SU-DHL-6 (cell line): ENCODE data around the gene YES1.
"Not testable (repeated sequence)": the region's sequence is repeated elsewhere in the genome, so short reads cannot be mapped to it uniquely, and the experiment has no call there.

Experiments used
- H2AFZ ChIP-seq: fragments of 200-600 bp; sonication (generic); 2 replicates; pipeline ENCODE4 v1.6.1; 2014; ENCODE audit warnings: low read depth, mild to moderate bottlenecking, moderate library complexity, mixed read lengths, antibody characterized with exemption, low read length; ENCODE audit not compliant: severe bottlenecking
- H3F3A ChIP-seq: fragments of 200-600 bp; shearing (Covaris generic); 2 replicates; pipeline ENCODE4 v1.6.0; 2016; ENCODE audit warnings: antibody characterized with exemption, mild to moderate bottlenecking; ENCODE audit not compliant: insufficient read depth
- H3K27ac ChIP-seq: fragments of 200-600 bp; sonication (generic); 2 replicates; pipeline ENCODE4 v1.5.1; 2016; ENCODE audit warnings: low read depth, mild to moderate bottlenecking, low read length, moderate library complexity, mixed read lengths
- H3K27me3 ChIP-seq: fragments of 200-600 bp; sonication (generic), shearing (Covaris generic); 2 replicates; pipeline ENCODE4 v1.6.0; 2014; ENCODE audit warnings: mild to moderate bottlenecking, low read length
- H3K36me3 ChIP-seq: fragments of 200-600 bp; sonication (generic); 2 replicates; pipeline ENCODE4 v1.6.1; 2014; ENCODE audit warnings: mild to moderate bottlenecking, low read length, mixed read lengths
- H3K4me2 ChIP-seq: fragments of 300-600, 200-600 bp; shearing (Covaris generic), sonication (generic); 2 replicates; pipeline ENCODE4 v1.6.0; 2014; ENCODE audit warnings: low read length, low read depth, mild to moderate bottlenecking; ENCODE audit not compliant: poor library complexity, severe bottlenecking
- H3K4me3 ChIP-seq: fragments of 200-600 bp; sonication (generic); 2 replicates; pipeline ENCODE4 v1.5.1; 2014; ENCODE audit warnings: antibody characterized with exemption, low read length, mild to moderate bottlenecking, mixed read lengths; ENCODE audit not compliant: insufficient read depth, poor library complexity, severe bottlenecking
- H3K79me2 ChIP-seq: fragments of 200-600 bp; sonication (generic); 2 replicates; pipeline ENCODE4 v1.6.1; 2014; ENCODE audit warnings: mild to moderate bottlenecking, low read length, moderate library complexity; ENCODE audit not compliant: insufficient read depth
- H3K9ac ChIP-seq: fragments of 200-600 bp; sonication (generic); 2 replicates; pipeline ENCODE4 v1.7.0; 2014; ENCODE audit warnings: mild to moderate bottlenecking, low read length
- H3K9me2 ChIP-seq: fragments of 200-600 bp; sonication (generic); replicated peaks from 2 replicates; pipeline ENCODE4 v1.6.1; 2014; ENCODE audit warnings: low read length; ENCODE audit not compliant: insufficient read depth
- H3K9me3 ChIP-seq: fragments of 200-600 bp; sonication (generic); 2 replicates; pipeline ENCODE4 v1.6.1; 2014; ENCODE audit warnings: low read length, mixed read lengths; ENCODE audit not compliant: insufficient read depth
- H4K20me1 ChIP-seq: fragments of 200-600 bp; sonication (generic); 2 replicates; pipeline ENCODE4 v1.6.1; 2014; ENCODE audit warnings: low read depth, mild to moderate bottlenecking, antibody characterized with exemption, low read length, moderate library complexity, mixed read lengths
- EZH2phosphoT487 ChIP-seq: fragments of 200-600 bp; sonication (generic), shearing (Covaris generic); conservative IDR thresholded peaks from 2 replicates; pipeline ENCODE4 v1.6.1; 2018; ENCODE audit warnings: mild to moderate bottlenecking, antibody characterized with exemption, low read length, moderate library complexity, mixed read lengths
- TF ChIP-seq, protein P1 (sequence below): fragments of 200-600 bp; sonication (generic); IDR thresholded peaks from one replicate; pipeline ENCODE4 v1.5.1; 2017; ENCODE audit warnings: antibody characterized with exemption, mild to moderate bottlenecking, low read length, moderate library complexity; ENCODE audit not compliant: insufficient read depth, poor library complexity, severe bottlenecking

Gene YES1

DNA sequence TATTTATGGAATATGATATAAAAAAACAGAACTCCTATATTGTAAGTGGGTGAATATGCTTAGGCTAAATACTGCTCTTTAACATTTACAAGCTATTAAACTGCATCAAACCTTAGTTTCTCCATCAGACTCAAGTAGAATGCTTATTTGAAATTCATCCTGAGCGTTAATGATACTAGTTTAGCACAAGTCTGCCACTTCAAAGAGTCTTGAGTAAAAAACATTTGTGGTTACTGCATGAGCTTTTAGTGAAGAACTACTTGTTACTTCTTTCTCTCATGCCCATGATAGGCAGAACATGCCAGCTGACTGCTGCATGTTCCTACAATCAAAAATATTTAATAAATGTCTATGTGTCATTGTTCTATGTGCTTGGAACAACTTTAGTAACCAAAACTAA is 12.1 kb downstream of the YES1 start:
- H3K27me3 ChIP-seq = no peaks in the 10 kb centered on the region
- no peaks in the 10 kb centered on the region for H4K20me1 ChIP-seq

DNA sequence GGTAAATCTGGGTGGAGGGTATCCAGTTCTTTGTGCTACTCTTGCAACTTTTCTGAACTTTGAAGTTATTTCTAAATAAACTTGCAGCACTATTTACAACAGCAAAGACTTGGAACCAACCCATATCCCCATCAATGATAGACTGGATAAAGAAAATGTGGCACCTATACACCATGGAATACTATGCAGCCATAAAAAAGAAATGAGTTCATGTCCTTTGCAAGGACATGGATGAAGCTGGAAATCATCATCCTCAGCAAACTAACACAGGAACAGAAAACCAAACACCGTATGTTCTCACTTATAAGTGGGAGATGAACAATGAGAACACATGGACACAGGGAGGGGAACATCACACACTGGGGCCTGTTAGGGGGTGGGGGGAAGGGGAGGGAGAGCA is 16.7 kb downstream of the YES1 start:
- not testable (repeated sequence) for H2AFZ ChIP-seq, H3K79me2 ChIP-seq, H3K27ac ChIP-seq, H3K9ac ChIP-seq, H3K9me2 ChIP-seq, H4K20me1 ChIP-seq, H3K36me3 ChIP-seq, H3K9me3 ChIP-seq, H3F3A ChIP-seq, H3K4me3 ChIP-seq, H3K4me2 ChIP-seq, H3K27me3 ChIP-seq

More for the DNA sequence above, 12.1 kb downstream of the YES1 start:
- no peak overlapping the region for H3K27ac ChIP-seq
- H2AFZ ChIP-seq = no peak overlapping the region
- H3K4me2 ChIP-seq = no peak overlapping the region
- H3K36me3 ChIP-seq = no peaks in the 10 kb centered on the region
- H3F3A ChIP-seq = no peaks in the 10 kb centered on the region
- TF ChIP-seq EZH2phosphoT487 = no peak
- TF ChIP-seq, protein P1, sequence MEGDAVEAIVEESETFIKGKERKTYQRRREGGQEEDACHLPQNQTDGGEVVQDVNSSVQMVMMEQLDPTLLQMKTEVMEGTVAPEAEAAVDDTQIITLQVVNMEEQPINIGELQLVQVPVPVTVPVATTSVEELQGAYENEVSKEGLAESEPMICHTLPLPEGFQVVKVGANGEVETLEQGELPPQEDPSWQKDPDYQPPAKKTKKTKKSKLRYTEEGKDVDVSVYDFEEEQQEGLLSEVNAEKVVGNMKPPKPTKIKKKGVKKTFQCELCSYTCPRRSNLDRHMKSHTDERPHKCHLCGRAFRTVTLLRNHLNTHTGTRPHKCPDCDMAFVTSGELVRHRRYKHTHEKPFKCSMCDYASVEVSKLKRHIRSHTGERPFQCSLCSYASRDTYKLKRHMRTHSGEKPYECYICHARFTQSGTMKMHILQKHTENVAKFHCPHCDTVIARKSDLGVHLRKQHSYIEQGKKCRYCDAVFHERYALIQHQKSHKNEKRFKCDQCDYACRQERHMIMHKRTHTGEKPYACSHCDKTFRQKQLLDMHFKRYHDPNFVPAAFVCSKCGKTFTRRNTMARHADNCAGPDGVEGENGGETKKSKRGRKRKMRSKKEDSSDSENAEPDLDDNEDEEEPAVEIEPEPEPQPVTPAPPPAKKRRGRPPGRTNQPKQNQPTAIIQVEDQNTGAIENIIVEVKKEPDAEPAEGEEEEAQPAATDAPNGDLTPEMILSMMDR = no peak
- H3K9me2 ChIP-seq = no peaks in the 10 kb centered on the region
- no peak overlapping the region for H3K9ac ChIP-seq
- H3K79me2 ChIP-seq = no peaks in the 10 kb centered on the region
- no peaks in the 10 kb centered on the region for H3K9me3 ChIP-seq
- no peak overlapping the region for H3K4me3 ChIP-seq

DNA sequence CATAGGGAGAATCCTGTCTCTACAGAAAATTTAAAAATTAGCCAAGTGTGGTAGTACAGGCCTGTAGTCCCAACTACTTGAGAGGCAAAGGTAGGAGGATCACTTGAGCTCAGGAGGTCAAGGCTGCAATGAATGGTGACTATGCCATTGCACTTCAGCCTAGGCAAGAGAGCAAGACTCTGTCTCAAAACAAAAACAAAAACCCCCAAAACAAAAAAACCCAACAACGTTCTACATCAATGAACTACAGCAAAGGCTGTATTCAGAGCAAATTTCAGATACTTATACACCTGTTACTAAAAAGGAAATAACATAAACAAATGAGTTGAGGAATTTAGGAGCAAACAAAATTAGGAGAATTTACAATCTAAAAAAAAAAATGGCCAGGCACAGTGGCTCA is 22.6 kb downstream of the YES1 start:
- Histone ChIP-seq H4K20me1 (no peaks in the 10 kb centered on the region), H3K4me2 (no peak overlapping the region)

DNA sequence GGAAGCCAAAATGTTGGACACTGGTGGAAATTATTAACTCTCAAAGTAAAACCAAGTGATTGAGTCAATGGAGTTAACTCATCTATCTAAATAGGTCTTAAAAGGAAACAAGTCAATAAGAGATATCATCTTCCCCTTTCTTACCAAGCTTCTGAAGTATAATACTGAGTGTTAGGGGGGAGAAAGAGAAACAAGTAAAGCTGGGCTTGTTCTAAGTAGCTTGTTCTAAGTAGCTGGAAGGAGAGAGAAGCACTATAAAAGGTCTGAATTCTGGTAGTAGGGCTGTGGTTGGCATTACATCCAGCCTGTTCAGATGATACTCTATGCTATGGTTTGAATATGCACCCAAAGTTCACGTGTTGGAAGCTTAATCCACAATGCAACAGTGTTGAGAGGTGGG is 26.8 kb downstream of the YES1 start:
- Histone ChIP-seq H3F3A (no peaks in the 10 kb centered on the region), H3K27ac (no peak overlapping the region), H3K9me2 (no peaks in the 10 kb centered on the region), H3K4me3 (no peak overlapping the region), H3K9ac (no peak overlapping the region), H4K20me1 (no peaks in the 10 kb centered on the region), H3K4me2 (no peak overlapping the region), H3K79me2 (no peaks in the 10 kb centered on the region), H3K36me3 (no peaks in the 10 kb centered on the region), H3K9me3 (no peaks in the 10 kb centered on the region), H2AFZ (no peak overlapping the region), H3K27me3 (no peaks in the 10 kb centered on the region)
- no peak for TF ChIP-seq EZH2phosphoT487
- TF ChIP-seq, protein P1 = no peak

More for the DNA sequence above, 22.6 kb downstream of the YES1 start:
- Histone ChIP-seq H3K9me3 (no peaks in the 10 kb centered on the region), H3K9ac (no peak overlapping the region), H3K4me3 (no peak overlapping the region), H3K27me3 (no peaks in the 10 kb centered on the region), H2AFZ (no peak overlapping the region), H3K27ac (no peak overlapping the region), H3K79me2 (no peaks in the 10 kb centered on the region), H3K36me3 (no peaks in the 10 kb centered on the region), H3F3A (no peaks in the 10 kb centered on the region), H3K9me2 (no peaks in the 10 kb centered on the region)
- TF ChIP-seq EZH2phosphoT487 = no peak
- TF ChIP-seq, protein P1 = no peak
